HG03097 (cell line): Measurements from ENCODE around the gene TRIM44.
A peak's percentile ranks its signal among the peaks of the same experiment; 100 is the strongest.
"Not testable (repeated sequence)": the region's sequence is repeated elsewhere in the genome, so short reads cannot be mapped to it uniquely, and the experiment has no call there.

Source experiments
- ATAC-seq: cut with Tn5 transposase; IDR thresholded peaks from one replicate; pipeline ENCODE4 v1.9.1; 2021; ENCODE audit not compliant: unreplicated experiment, low FRiP score

Gene TRIM44

GRCh38 chr11:35632301-35632700 is 30.3 kb upstream of the TRIM44 start:
- ATAC-seq, result no peak

GRCh38 chr11:35633827-35634423 is 28.6 kb upstream of the TRIM44 start:
- no peak for ATAC-seq

DNA sequence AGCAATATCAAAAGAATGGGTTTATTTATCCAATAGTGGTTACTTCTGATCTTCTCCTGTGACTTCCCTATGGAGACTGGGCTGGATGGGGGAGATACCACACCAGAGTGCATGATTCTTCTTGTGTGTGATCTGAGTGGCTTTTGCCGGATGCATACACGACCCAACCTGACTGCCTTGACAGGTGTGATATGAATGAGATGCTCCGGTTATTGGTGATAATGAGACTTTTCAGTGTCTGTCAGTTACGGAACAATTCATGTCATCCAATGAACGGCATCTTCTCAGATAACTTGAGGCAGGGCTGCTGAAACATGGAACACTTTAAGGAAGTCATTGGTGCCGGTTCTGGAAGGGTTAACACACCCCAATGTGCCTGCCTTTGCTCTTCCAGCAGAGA is 26.6 kb upstream of the TRIM44 start:
- no peak for ATAC-seq

- ATAC-seq, result no peak
Observed at GRCh38 chr11:35639591-35640179, 22.9 kb upstream of the TRIM44 start.

GRCh38 chr11:35641171-35641897 is 21.2 kb upstream of the TRIM44 start:
- no peak for ATAC-seq

DNA sequence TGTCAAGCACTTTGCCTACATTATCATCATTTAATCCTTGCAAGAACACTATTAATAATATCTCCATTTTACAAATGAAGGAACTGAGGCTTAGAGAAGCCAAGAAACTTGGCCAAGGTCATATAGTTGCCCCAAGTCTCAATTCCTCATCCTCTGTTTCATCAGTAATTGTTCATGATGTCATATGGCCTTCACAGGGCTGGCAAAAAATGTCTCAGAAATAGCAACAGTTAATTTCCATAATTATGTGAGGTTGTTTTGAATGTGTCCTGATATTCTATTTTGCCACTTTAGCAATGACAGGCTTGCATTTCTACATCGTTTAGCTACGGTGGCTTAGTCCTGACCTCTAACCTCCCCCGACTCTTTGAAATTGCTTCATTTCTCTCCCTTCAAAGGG is 20.6 kb upstream of the TRIM44 start:
- no peak for ATAC-seq

DNA sequence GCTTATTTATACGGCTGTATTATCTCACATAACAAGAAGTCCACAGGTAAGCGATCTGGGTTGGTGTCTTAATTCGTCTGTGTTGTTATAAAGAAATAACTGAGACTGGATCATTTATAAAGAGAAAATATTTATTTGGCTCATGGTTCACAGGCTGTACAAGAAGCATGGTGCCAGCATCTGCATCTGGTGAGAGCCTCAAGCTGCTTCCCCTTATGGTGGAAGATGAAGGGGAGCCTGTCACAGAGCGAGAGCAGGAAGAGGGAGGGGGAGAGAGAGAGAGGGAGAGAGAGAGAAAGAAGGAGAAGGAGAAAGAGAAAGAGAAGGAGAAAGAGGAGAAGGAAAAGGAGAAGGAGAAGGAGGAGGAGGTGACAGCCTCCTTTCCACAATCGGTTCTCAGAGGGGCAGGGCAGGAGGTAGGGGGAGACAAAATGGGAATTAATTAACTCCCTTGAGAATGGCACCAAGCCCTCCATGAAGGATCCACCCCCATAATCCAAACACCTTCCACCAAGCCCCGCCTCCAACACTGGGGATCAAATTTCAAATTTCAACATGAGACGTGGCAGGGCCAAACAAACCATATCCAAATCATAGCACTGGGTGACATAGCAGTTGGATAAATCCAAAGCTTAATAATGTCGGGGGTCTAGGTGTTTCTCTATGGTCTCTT is 15.0 kb upstream of the TRIM44 start:
- no peak for ATAC-seq

- ATAC-seq, result no peak
Observed at GRCh38 chr11:35650006-35650405, 12.6 kb upstream of the TRIM44 start.

DNA sequence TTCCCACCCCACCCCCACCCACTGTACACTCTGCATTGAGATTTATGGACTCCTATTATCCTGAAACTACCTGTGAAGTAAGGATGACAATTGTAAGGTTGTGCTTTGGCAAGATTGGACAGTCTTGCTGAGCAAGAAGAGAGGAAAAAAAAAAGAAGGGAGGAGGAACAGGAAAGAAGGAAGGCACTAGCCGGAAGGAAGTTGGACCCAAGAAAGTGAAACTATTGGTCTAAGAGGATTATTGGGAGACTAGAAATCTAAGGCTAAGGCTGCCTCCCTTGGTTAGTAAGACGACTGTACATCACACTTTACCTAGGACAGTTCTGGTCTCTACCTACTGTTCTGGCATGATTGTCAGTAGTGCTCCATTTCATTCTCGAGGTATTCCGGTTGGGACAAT is 12.1 kb upstream of the TRIM44 start:
- ATAC-seq, result no peak

DNA sequence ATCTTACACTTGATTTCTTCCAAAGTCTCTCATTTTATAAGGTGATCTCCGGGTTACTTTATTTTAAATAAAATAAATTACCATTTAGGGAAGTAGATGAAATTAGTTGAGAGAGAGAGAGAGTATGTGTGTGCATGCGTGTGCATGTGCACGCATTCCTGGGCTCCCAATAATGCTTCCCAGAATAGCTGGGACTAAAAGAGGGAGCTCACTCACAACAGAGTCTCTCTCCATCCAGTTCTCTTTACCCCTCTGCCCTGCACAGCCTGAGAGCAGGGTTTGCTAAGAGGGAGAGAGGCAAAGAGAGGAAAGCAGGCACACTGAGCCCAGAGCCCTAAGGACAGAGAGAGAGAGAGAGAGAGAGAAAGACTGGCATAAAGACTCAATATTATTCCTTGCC is 11.3 kb upstream of the TRIM44 start:
- no peak for ATAC-seq

- ATAC-seq, result not testable (repeated sequence)
Observed at GRCh38 chr11:35652786-35653185, 9.8 kb upstream of the TRIM44 start.

- ATAC-seq, result no peak
Observed at GRCh38 chr11:35654711-35655110, 7.9 kb upstream of the TRIM44 start.

DNA sequence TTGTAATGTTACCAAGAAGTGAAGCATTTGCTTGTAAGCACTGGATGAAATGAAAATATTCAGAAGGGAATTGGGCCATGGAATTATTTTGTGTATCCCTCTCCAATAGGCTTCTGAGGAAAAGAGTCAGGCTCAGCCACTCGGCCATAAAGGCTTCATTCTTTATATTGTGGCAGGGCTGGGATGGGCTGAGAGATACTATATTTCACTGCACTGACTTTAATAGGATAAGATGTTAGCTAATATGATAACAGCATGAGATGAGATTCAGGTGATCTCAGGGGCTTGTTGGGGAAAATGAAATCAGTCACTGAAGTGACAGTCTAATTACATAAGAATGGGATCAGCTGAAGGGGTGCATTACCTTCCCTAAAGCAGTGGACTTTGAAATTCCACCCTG is 7.3 kb upstream of the TRIM44 start:
- ATAC-seq, result no peak

DNA sequence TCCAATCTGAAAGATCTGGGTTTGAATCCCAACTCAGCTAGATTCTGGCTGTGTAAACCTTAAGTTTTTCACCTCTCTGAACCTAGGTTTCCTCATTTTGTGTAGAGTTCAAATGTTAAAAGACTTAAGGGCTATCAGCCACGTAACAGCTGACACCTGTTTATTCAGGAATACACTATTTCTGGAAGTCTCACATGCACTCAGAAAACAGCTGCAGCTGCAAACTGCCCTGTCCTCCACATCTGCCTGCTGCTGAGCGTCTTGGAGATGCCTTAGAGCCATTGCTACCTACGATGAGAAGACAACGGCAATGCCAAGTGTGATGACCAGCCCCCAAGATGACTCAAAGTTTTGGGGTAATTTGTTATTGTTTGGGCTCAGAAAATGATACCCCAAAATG is 6.7 kb upstream of the TRIM44 start:
- ATAC-seq, result no peak

DNA sequence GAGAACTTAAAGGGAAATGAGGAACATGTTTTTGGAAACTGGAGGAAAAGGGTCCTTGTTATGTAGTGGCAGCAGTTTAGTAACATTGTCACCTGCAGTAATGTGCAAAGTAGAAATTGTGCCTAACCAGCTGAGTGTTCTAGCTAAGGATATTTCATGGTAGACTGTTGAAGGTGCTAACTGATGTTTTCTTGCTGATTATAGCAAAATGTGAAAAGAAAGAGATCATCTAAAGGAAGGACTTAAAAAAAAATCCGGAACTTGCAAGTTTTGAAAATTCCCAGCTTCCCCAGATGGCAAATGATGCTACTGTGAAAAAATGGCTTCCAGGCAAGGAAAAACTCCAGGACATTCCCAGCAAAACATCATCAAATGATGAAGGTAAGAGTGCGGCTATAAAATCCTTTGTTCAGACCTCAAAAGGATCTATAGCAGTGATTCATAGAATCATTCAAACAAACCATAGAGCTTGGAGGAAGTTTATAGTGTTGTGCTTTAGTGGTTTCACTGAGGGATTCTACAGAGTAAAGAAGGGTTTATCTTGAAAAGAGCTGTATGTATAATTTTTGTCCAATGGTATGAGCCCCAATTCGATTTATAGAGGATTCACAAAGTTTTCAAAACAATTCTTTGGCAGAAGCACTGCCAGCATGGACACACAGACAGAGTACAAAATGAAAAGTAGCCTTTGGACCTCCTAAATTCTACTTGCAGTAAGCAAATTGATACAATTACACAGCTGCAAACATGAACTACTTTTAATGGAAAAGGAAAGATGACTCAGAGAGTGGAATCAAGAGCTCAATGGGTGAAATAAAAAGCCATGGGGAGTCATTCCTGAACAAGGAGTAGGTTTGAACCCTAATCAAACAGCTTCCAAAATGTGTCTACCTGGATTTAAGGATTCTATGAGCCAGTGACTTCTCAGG is 4.3 kb upstream of the TRIM44 start:
- no peak for ATAC-seq

DNA sequence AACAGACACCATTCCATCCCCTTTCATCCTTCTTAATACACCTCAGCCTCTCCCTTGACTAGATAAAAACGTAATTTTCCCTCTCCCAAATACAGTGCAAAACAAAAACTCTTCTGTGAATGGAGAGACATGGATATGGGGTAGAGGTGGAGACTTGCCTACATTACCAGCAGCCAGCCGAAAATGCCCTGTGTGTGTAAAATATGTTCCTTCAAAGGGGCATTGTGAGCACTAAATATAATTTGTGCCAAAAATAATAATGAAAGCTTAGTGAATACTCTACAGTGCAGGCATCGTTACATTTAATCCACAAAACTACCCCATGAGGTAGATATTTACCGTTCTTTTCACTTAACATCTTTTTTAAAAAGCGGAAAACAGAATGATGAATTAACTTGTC is 1.0 kb upstream of the TRIM44 start:
- ATAC-seq, result no peak

DNA sequence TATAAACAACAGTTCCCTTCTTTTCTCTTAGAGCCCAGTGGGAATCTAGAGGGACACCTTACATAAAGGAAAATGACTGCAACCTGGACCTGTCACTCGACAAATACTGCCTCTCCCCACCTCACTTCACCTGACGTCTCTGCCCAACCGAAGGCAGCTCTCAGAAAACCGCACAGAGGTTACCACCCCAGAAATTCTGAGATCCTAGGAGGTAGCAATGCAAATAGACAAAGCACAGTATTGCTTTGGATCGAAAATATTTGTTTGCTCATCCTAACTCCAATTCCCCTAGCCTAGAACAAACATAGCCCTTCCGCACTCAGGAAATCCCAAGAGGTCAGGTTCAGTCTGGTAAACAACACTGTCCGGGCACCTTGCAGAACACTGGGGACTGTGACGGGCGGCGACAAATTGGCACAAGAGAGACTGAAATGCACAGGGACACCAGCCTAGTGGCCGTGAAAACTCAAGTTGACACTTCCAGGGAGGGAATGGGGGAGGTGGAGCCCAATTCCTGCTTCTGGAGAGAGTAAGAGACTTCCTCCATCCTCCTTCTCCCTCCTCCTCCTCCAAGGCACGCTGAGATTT is 420 bp upstream of the TRIM44 start:
- ATAC-seq, result peak; percentile 29

DNA sequence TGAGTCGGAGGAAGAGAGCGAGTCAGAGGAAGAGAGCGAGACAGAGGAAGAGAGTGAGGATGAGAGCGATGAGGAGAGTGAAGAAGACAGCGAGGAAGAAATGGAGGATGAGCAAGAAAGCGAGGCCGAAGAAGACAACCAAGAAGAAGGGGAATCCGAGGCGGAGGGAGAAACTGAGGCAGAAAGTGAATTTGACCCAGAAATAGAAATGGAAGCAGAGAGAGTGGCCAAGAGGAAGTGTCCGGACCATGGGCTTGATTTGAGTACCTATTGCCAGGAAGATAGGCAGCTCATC is 780 bp downstream of the TRIM44 start:
- no peak for ATAC-seq

DNA sequence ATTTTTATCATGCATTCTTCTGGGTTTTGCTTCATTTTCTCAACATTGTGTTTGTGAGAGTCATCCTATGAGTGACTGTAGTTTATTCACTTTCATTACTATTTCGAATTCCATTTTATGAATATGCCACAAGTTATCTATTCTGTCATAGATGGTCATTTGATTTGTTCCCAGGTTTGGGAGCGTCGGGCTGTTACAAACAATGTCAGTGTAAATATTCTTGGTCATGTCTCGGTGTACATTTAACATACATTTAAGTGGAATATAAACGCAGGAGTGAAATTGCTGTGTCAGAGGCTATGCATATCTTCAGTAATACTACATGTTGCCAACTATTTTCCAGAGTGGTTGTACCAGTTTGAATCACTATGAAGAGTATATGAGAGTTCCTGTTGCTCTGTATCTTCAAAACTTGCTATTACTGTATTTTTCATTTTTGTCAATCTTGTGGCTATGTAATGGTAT is 2.4 kb downstream of the TRIM44 start:
- no peak for ATAC-seq

DNA sequence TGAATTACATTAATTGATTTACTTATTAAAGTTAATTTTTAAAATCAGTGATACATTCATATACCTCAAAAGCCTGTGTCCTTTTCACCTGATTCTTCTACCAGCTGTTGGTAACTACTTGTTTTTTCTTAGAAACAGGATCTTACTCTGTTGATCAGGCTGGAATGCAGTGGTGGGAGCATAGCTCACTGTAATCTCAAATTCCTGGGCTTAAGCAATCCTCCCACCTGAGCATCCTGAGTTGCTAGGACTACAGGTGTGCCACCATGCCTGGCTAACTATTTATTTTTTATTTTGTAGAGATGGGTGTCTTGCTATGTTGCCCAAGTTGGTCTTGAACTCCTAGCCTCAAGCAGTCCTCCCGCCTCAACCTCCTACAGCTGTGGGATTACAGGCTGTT is 4.7 kb downstream of the TRIM44 start:
- ATAC-seq, result no peak
